ENCODE results near the gene STAG1. TPM values are rescaled to one million over a fixed set of nuclear protein-coding genes. Genes with fewer than 3 reads are reported as not detected.
"Not testable (repeated sequence)": the region's sequence is repeated elsewhere in the genome, so short reads cannot be mapped to it uniquely, and the experiment has no call there.

Gene STAG1
- polyA plus RNA-seq, 2 of the 4 experiments (the other 2 are of a cell fraction): 12.8 to 19.2 TPM

DNA sequence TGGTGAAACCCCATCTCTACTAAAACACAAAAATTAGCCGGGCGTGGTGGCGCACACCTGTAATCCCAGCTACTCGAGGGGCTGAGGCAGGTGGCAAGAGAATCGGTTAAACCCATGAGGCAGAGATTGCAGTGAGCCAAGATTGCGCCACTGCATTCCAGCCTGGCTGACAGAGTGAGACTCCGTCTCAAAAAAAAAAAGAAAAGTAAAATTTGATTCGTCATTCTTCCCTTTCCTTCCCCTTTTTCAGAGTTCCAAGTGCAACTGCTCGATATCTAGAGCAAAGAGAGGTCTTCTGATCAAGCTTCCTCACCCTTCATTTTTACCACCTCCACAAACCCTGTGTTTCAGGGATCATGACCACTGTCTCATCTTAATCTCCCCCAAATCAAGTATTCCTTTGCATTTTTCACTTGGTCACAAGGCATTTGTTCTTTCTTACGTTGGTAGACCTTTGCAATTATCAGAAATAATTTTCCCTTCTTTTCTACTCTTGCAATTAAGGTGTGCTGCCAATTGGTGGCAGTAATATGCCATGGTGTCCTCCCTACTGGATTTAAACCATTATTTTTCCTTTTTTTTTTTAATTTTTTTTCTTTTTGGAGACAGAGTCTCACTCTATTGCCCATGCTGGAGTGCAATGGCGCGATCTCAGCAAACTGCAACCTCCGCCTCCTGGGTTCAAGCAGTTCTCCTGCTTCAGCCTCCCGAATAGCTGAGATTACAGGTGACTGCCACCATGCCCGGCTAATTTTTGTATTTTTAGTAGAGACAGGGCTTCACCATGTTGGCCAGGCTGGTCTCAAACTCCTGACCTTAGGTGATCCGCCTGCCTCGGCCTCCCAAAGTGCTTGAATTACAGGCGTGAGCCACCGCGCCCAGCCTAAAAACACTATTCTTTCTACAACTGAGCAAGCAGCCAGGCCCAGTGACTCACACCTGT, 6.3 kb upstream of the STAG1 start:
- H3K9me3 ChIP-seq, ATAC-seq, H3K4me3 ChIP-seq, POLR2A ChIA-PET, H3K4me2 ChIP-seq, FAIRE-seq, H3K4me1 ChIP-seq: not testable (repeated sequence)
- CTCF ChIA-PET: interaction anchor here (0.6 to 2.3 kb wide), 4 partner anchors 13 to 255 kb away, joined by 3 to 13 read pairs (median 3); no protein-coding TSS in a partner anchor
- DNase-seq (ENCODE audit: low read depth in 1 of 2, low spot score in 1 of 2): peak in 1 of 2 experiments; percentile 30
- peak overlapping the region in 1 of 2 experiments; percentile 18; a peak in 1 of 6 replicates for H3K27ac ChIP-seq
- WGBS (ENCODE audit: missing lambda C conversion rate): 73% methylated on average over 20 of the region's 20 CpGs
- TF ChIP-seq RAD21 (conservative IDR thresholded peaks at IDR 0.05 in 1 of 2, IDR thresholded peaks at IDR 0.05 in 1 of 2) (peak; percentile 78 to 81), SMC3 (IDR thresholded peaks at IDR 0.05) (peak; percentile 73)
- TF ChIP-seq, protein P1, sequence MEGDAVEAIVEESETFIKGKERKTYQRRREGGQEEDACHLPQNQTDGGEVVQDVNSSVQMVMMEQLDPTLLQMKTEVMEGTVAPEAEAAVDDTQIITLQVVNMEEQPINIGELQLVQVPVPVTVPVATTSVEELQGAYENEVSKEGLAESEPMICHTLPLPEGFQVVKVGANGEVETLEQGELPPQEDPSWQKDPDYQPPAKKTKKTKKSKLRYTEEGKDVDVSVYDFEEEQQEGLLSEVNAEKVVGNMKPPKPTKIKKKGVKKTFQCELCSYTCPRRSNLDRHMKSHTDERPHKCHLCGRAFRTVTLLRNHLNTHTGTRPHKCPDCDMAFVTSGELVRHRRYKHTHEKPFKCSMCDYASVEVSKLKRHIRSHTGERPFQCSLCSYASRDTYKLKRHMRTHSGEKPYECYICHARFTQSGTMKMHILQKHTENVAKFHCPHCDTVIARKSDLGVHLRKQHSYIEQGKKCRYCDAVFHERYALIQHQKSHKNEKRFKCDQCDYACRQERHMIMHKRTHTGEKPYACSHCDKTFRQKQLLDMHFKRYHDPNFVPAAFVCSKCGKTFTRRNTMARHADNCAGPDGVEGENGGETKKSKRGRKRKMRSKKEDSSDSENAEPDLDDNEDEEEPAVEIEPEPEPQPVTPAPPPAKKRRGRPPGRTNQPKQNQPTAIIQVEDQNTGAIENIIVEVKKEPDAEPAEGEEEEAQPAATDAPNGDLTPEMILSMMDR (IDR thresholded peaks at IDR 0.05): peak; percentile 56; the same call in 2 of the 3 replicates

DNA sequence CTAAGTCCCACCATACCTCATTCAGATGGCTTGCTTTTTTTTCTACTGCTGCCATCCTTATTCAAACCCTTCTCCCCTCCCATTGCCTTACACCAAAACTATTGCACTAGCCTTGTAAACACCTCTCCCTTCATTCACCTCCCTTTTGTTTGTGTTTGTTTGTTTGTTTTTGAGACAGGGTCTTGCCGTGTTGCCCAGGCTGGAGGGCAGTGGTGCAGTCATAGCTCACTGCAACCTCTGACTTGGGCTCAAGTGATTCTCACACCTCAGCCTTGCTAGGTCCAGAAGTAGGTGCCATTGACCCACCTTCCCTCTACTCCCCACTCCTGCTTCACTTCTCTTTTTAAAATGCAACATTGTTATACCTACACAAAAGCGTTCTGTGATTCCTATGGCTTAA, 3.0 kb upstream of the STAG1 start:
- no peaks in the 10 kb centered on the region for H3K9me3 ChIP-seq
- ChIA-PET CTCF (interaction anchor here (1.4 kb wide), 1 partner anchor 259 kb away, joined by 3 read pairs; no protein-coding TSS in a partner anchor), POLR2A (no interaction called here)
- no peak overlapping the region for H3K4me3 ChIP-seq
- DNase-seq (ENCODE audit: low read depth in 1 of 2, low spot score in 1 of 2) (no peak), FAIRE-seq (no peak), ATAC-seq (no peak)
- peaks cover 7% of the 10 kb centered on the region; the same call in 2 of the 3 replicates for H3K4me1 ChIP-seq
- TF ChIP-seq, protein P2, sequence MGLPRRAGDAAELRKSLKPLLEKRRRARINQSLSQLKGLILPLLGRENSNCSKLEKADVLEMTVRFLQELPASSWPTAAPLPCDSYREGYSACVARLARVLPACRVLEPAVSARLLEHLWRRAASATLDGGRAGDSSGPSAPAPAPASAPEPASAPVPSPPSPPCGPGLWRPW (IDR thresholded peaks at IDR 0.05): no peak
- TF ChIP-seq TP53 (CRISPR knock-in tag; IDR thresholded peaks at IDR 0.05): no peak
- TF ChIP-seq KDM1A (IDR thresholded peaks at IDR 0.05; ENCODE audit: low read depth): no peak
- TF ChIP-seq ELK1 (IDR thresholded peaks at IDR 0.05; ENCODE audit: low read depth, low read length): no peak
- TF ChIP-seq PBX3 (IDR thresholded peaks at IDR 0.05): no peak
- TF ChIP-seq, protein P3, sequence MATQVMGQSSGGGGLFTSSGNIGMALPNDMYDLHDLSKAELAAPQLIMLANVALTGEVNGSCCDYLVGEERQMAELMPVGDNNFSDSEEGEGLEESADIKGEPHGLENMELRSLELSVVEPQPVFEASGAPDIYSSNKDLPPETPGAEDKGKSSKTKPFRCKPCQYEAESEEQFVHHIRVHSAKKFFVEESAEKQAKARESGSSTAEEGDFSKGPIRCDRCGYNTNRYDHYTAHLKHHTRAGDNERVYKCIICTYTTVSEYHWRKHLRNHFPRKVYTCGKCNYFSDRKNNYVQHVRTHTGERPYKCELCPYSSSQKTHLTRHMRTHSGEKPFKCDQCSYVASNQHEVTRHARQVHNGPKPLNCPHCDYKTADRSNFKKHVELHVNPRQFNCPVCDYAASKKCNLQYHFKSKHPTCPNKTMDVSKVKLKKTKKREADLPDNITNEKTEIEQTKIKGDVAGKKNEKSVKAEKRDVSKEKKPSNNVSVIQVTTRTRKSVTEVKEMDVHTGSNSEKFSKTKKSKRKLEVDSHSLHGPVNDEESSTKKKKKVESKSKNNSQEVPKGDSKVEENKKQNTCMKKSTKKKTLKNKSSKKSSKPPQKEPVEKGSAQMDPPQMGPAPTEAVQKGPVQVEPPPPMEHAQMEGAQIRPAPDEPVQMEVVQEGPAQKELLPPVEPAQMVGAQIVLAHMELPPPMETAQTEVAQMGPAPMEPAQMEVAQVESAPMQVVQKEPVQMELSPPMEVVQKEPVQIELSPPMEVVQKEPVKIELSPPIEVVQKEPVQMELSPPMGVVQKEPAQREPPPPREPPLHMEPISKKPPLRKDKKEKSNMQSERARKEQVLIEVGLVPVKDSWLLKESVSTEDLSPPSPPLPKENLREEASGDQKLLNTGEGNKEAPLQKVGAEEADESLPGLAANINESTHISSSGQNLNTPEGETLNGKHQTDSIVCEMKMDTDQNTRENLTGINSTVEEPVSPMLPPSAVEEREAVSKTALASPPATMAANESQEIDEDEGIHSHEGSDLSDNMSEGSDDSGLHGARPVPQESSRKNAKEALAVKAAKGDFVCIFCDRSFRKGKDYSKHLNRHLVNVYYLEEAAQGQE (IDR thresholded peaks at IDR 0.05): no peak
- no peak for TF ChIP-seq SREBF2 (IDR thresholded peaks at IDR 0.05)
- no peak for TF ChIP-seq EP300 (IDR thresholded peaks at IDR 0.05)
- TF ChIP-seq NFE2L2 (conservative IDR thresholded peaks at IDR 0.05; ENCODE audit: low read length): no peak
- TF ChIP-seq HOXB5 (CRISPR knock-in tag; IDR thresholded peaks at IDR 0.05): no peak
- TF ChIP-seq RAD21 (conservative IDR thresholded peaks at IDR 0.05 in 1 of 2, IDR thresholded peaks at IDR 0.05 in 1 of 2): no peak
- TF ChIP-seq RARB (CRISPR knock-in tag; IDR thresholded peaks at IDR 0.05): no peak
- 89% methylated on average over 2 of the region's 2 CpGs for WGBS (ENCODE audit: missing lambda C conversion rate)
- no peak overlapping the region for H3K4me2 ChIP-seq
- H3K27ac ChIP-seq: no peak overlapping the region
